ENCODE results near the gene CLDN22.
"Not testable (repeated sequence)": the region's sequence is repeated elsewhere in the genome, so short reads cannot be mapped to it uniquely, and the experiment has no call there.

The CLDN22 gene

GRCh38 chr4:183345261-183345660 lies 25.2 kb upstream of the CLDN22 start:
- no peak for DNase-seq

GRCh38 chr4:183344523-183345255 lies 24.6 kb upstream of the CLDN22 start:
- no peak for DNase-seq

- DNase-seq = no peak
Observed at GRCh38 chr4:183343730-183344129, 23.7 kb upstream of the CLDN22 start.

- DNase-seq = no peak
Observed at GRCh38 chr4:183342541-183343533, 22.8 kb upstream of the CLDN22 start.

- DNase-seq = no peak
Observed at GRCh38 chr4:183337833-183338232, 17.8 kb upstream of the CLDN22 start.

GRCh38 chr4:183337349-183337748 lies 17.3 kb upstream of the CLDN22 start:
- no peak for DNase-seq

GRCh38 chr4:183335369-183335940 lies 15.4 kb upstream of the CLDN22 start:
- DNase-seq = no peak

- DNase-seq = no peak
Observed at GRCh38 chr4:183333983-183334382, 13.9 kb upstream of the CLDN22 start.

- no peak for DNase-seq
Observed at GRCh38 chr4:183333202-183333601, 13.1 kb upstream of the CLDN22 start.

- no peak for DNase-seq
Observed at GRCh38 chr4:183332447-183332846, 12.4 kb upstream of the CLDN22 start.

- no peak for DNase-seq
Observed at GRCh38 chr4:183330841-183331240, 10.8 kb upstream of the CLDN22 start.

- DNase-seq = no peak
Observed at GRCh38 chr4:183329954-183330742, 10.1 kb upstream of the CLDN22 start.

- DNase-seq = no peak
Observed at GRCh38 chr4:183329244-183329643, 9.2 kb upstream of the CLDN22 start.

GRCh38 chr4:183328832-183329231 lies 8.8 kb upstream of the CLDN22 start:
- DNase-seq = no peak

GRCh38 chr4:183327827-183328226 lies 7.8 kb upstream of the CLDN22 start:
- DNase-seq = no peak

- DNase-seq = no peak
Observed at GRCh38 chr4:183326853-183327252, 6.8 kb upstream of the CLDN22 start.

- DNase-seq = not testable (repeated sequence)
Observed at GRCh38 chr4:183326387-183326786, 6.3 kb upstream of the CLDN22 start.

- no peak for DNase-seq
Observed at GRCh38 chr4:183324619-183325018, 4.5 kb upstream of the CLDN22 start.

- not testable (repeated sequence) for DNase-seq
Observed at GRCh38 chr4:183324056-183324455, 4.0 kb upstream of the CLDN22 start.

GRCh38 chr4:183323295-183323694 lies 3.2 kb upstream of the CLDN22 start:
- no peak for DNase-seq

- no peak for DNase-seq
Observed at GRCh38 chr4:183322326-183322725, 2.2 kb upstream of the CLDN22 start, which contains the start of gene CLDN24. Gene CLDN24, minus strand, starts transcription at chr4:183322426. Its CDS starts 0 bp downstream, at chr4:183322426.

GRCh38 chr4:183321516-183321915 lies 1.4 kb upstream of the CLDN22 start:
- no peak for DNase-seq

- DNase-seq = no peak
Observed at GRCh38 chr4:183321079-183321478, 1.0 kb upstream of the CLDN22 start.

Data from NCI-H774 (cell line).